Endothelial cell of umbilical vein (primary cell): ENCODE results near the gene ARMH1.

Experiments used
- CTCF ChIP-seq, 2 donors: IDR thresholded peaks; 1 replicate in 1 of 2; 2 replicates in 1 of 2; pipeline ENCODE4 v1.5.1; 2011; ENCODE audit warnings: low read length in 2 of 2, mild to moderate bottlenecking in 2 of 2, moderate library complexity in 2 of 2, control low read depth in 1 of 2, inconsistent platforms in 1 of 2, low read depth in 1 of 2; ENCODE audit not compliant: insufficient read depth in 1 of 2; ENCODE audit errors: extremely low read depth in 1 of 2
- EZH2 ChIP-seq: IDR thresholded peaks from 2 replicates; pipeline ENCODE4 v1.6.1; 2012; ENCODE audit warnings: borderline replicate concordance, low read depth, mild to moderate bottlenecking, moderate library complexity, low read length, inconsistent platforms; ENCODE audit not compliant: severe bottlenecking
- POLR2A ChIP-seq: IDR thresholded peaks from 2 replicates; pipeline ENCODE4 v1.6.1; 2012; ENCODE audit warnings: low read depth, mild to moderate bottlenecking, control low read depth, low read length
- POLR2AphosphoS5 ChIP-seq: IDR thresholded peaks from 2 replicates; pipeline ENCODE4 v1.6.1; 2012; ENCODE audit warnings: low read depth, mild to moderate bottlenecking, control low read depth, low read length, moderate library complexity; ENCODE audit not compliant: insufficient read depth

GRCh38 chr1:44723496-44724295 lies 49.2 kb downstream of the ARMH1 start:
- TF ChIP-seq CTCF (IDR thresholded peaks at IDR 0.05; ENCODE audit: extremely low read depth in 1 of 2, insufficient read depth in 1 of 2, low read depth in 1 of 2, low read length in 2 of 2) (no peak), POLR2A (no peak), EZH2 (no peak), POLR2AphosphoS5 (no peak)
